Thoracic aorta (tissue), 2 donors: ENCODE results near the gene SLC35A5. TPM values are rescaled to one million over a fixed set of nuclear protein-coding genes. Genes with fewer than 3 reads are reported as not detected.
"Not testable (repeated sequence)": the region's sequence is repeated elsewhere in the genome, so short reads cannot be mapped to it uniquely, and the experiment has no call there.

Source experiments
- ATAC-seq: fragments of 150-250 bp; one replicate; pipeline ENCODE4 v1.8.0; 2017; ENCODE audit warnings: low read depth; ENCODE audit not compliant: insufficient number of reproducible peaks, low FRiP score
- DNase-seq: peaks from one replicate; pipeline ENCODE4 v3.0.0-alpha.2; 2020; ENCODE audit warnings: low spot score
- H3K27ac ChIP-seq, 2 donors: fragments of 200-600 bp; sonication (generic); 1 replicate in 1 of 2; 2 replicates in 1 of 2; pipeline ENCODE4 v1.5.1; 2016; ENCODE audit warnings: mild to moderate bottlenecking in 2 of 2, moderate library complexity in 2 of 2
- H3K27me3 ChIP-seq: fragments of 200-600 bp; sonication (generic); replicated peaks from 2 replicates; pipeline ENCODE4 v1.6.0; 2016; ENCODE audit warnings: mild to moderate bottlenecking; ENCODE audit not compliant: insufficient read depth
- H3K36me3 ChIP-seq: fragments of 200-600 bp; sonication (generic); one replicate; pipeline ENCODE4 v1.5.1; 2016
- H3K4me1 ChIP-seq, 2 donors: fragments of 200-600 bp; sonication (generic); 1 replicate in 1 of 2; 2 replicates in 1 of 2; pipeline versions ENCODE4 v1.5.1 to v1.6.0; 2016; ENCODE audit warnings: low read depth in 2 of 2, mild to moderate bottlenecking in 1 of 2; ENCODE audit not compliant: control insufficient read depth in 1 of 2
- H3K4me3 ChIP-seq: fragments of 200-600 bp; sonication (generic); 2 replicates; pipeline ENCODE4 v1.5.1; 2016; ENCODE audit warnings: mild to moderate bottlenecking
- H3K9me3 ChIP-seq: fragments of 200-600 bp; sonication (generic); 2 replicates; pipeline ENCODE4 v1.5.1; 2016
- total RNA-seq, 2 donors: library from RNA; depleted of rRNA; stranded (reverse); fragments of >200 nt; gene quantifications; one replicate each; pipeline versions ENCODE4 v1.1.0 to v1.2.3, GENCODE V29; 2016
- TF ChIP-seq, protein P1 (sequence below): fragments of 200-600 bp; sonication (generic); IDR thresholded peaks from one replicate; pipeline ENCODE4 v1.5.1; 2019; ENCODE audit warnings: antibody characterized with exemption

SLC35A5 gene, protein sequence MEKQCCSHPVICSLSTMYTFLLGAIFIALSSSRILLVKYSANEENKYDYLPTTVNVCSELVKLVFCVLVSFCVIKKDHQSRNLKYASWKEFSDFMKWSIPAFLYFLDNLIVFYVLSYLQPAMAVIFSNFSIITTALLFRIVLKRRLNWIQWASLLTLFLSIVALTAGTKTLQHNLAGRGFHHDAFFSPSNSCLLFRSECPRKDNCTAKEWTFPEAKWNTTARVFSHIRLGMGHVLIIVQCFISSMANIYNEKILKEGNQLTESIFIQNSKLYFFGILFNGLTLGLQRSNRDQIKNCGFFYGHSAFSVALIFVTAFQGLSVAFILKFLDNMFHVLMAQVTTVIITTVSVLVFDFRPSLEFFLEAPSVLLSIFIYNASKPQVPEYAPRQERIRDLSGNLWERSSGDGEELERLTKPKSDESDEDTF
- total RNA-seq: 10 to 100 TPM; 17.5 to 45.9 TPM

DNA sequence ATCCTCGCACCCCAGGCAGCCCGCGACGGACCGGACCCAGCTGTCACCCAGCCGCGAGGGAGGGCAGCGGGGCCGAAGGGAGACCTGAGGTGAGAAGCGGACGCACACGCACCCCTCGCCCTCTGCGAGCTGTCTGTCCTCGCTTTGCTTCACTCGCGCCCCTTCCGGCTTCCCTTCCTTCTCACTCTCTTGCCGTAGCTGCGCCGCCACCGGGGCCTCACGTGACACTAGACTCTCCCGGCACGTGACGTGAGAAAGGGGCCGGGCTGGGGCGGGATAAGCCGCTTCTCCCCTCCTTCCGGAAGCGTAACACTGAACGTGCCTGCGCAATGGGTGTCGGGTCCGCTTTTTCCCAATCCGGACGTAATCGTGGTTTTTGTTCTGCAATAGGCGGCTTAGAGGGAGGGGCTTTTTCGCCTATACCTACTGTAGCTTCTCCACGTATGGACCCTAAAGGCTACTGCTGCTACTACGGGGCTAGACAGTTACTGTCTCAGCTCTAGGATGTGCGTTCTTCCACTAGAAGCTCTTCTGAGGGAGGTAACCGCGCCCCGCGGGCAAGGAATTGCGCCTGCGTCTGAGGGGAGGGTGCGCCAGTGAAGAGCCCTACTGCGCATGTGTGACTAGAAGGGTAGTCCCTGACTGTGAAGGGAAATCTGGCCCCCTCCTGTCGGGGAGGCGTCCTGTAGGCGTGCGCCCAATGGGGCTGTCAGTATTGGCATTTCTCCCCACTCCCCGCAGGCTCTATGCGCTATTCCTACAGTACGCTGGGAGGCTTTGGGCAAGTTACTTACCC, at the start of gene SLC35A5, which contains the start of gene ATG3:
SLC35A5 (plus strand) TSS at position 312 of the 796 bp plus-strand sequence. CDS start 1,359 bp downstream, outside the sequence.
ATG3 (minus strand) TSS at position 229 of the 796 bp plus-strand sequence. CDS start 434 bp downstream, outside the sequence.
- ATAC-seq (peak; percentile 98), DNase-seq (peak; percentile 95)
- H3K27ac ChIP-seq: peak within 1 kb of the TSS; percentile 91 to 96
- peaks cover 4% of the 10 kb centered on the region for H3K36me3 ChIP-seq
- TF ChIP-seq, protein P1, sequence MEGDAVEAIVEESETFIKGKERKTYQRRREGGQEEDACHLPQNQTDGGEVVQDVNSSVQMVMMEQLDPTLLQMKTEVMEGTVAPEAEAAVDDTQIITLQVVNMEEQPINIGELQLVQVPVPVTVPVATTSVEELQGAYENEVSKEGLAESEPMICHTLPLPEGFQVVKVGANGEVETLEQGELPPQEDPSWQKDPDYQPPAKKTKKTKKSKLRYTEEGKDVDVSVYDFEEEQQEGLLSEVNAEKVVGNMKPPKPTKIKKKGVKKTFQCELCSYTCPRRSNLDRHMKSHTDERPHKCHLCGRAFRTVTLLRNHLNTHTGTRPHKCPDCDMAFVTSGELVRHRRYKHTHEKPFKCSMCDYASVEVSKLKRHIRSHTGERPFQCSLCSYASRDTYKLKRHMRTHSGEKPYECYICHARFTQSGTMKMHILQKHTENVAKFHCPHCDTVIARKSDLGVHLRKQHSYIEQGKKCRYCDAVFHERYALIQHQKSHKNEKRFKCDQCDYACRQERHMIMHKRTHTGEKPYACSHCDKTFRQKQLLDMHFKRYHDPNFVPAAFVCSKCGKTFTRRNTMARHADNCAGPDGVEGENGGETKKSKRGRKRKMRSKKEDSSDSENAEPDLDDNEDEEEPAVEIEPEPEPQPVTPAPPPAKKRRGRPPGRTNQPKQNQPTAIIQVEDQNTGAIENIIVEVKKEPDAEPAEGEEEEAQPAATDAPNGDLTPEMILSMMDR: no peak
- peaks cover 17 to 42% of the 10 kb centered on the region in 2 donors for H3K4me1 ChIP-seq
- no peaks in the 10 kb centered on the region for H3K27me3 ChIP-seq
- H3K4me3 ChIP-seq: peak within 1 kb of the TSS; percentile 96
- no peaks in the 10 kb centered on the region for H3K9me3 ChIP-seq

DNA sequence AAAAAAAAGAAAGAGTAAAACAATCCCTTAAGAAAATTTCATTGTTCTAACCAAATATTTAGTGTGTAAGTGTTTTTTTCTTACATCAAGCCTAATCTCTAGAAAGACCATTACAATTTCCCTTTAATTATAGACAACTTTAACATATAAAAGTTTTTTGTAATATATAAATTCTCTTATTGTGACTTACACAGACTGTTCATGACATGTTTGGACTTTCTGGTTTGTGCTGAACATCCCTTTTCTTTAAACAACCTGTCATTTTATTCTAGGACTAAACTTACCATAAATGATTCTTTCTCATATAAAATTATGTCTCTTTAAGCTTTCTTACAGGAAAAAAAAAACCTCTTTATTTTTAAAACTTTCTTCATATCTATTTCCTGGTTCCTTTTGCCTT, 49.5 kb upstream of the SLC35A5 start:
- TF ChIP-seq, protein P1: no peak
- DNase-seq: no peak
- no peaks in the 10 kb centered on the region for H3K27me3 ChIP-seq
- no peaks in the 10 kb centered on the region for H3K9me3 ChIP-seq
- H3K27ac ChIP-seq: peak overlapping the region in 1 of 2 donors; percentile 64
- H3K36me3 ChIP-seq: no peaks in the 10 kb centered on the region
- no peak for ATAC-seq
- peaks cover 12 to 21% of the 10 kb centered on the region in 2 donors for H3K4me1 ChIP-seq
- no peak overlapping the region for H3K4me3 ChIP-seq

DNA sequence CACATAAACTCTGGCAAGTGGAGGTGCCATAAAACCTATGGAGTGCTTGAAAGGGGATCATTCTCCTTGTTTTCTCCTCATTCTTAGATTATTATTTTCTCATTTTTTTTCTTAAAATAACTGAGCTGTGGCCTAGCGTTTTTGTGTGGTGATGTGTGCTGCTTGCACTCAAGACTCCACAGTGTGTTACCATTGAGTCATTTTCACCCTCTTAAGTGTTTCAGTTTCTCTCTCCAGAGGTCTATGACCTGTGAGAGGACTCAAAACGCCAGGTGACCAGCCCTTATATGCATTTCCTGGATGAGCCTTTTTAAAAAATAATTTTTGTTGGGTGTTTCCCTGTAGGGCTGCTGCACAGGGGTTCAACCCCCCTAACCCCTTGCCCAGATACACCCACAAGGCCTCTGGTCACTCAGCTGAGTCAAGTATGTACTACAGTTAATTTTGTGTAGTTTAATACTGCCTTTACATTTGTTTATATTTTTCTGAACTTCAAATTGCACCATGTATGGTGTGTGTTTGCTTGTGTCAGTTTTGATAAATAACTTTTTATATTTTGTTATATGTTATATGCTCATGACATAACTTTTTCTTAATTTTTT, 47.2 kb upstream of the SLC35A5 start:
- TF ChIP-seq, protein P1: no peak
- ATAC-seq: peak; percentile 21

DNA sequence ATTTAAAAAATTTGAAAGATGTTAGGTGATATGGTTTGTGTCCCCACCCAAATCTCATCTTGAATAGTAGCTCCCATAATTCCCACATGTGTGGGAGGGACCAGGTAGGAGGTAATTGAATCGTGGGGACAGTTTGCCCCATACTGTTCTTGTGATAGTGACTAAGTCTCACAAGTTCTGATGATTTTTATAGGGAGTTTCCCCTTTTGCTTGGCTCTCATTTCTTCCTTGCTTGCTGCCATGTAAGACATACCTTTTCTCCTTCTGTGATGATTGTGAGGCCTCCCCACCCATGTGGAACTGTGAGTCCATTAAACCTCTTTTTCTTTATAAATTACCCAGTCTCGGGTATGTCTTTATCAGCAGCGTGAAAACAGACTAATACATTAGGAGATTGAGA, 42.9 kb upstream of the SLC35A5 start:
- not testable (repeated sequence) for H3K4me1 ChIP-seq, DNase-seq, H3K36me3 ChIP-seq, H3K27me3 ChIP-seq, H3K4me3 ChIP-seq, H3K27ac ChIP-seq, H3K9me3 ChIP-seq
- peak; percentile 4 for ATAC-seq

More for the DNA sequence above, 47.2 kb upstream of the SLC35A5 start:
- H3K36me3 ChIP-seq: no peaks in the 10 kb centered on the region
- peak overlapping the region in 1 of 2 donors; percentile 34 for H3K27ac ChIP-seq
- H3K4me3 ChIP-seq: no peak overlapping the region
- DNase-seq: no peak
- H3K27me3 ChIP-seq: no peaks in the 10 kb centered on the region
- H3K4me1 ChIP-seq: peaks cover 3 to 5% of the 10 kb centered on the region in 2 donors
- H3K9me3 ChIP-seq: no peaks in the 10 kb centered on the region

DNA sequence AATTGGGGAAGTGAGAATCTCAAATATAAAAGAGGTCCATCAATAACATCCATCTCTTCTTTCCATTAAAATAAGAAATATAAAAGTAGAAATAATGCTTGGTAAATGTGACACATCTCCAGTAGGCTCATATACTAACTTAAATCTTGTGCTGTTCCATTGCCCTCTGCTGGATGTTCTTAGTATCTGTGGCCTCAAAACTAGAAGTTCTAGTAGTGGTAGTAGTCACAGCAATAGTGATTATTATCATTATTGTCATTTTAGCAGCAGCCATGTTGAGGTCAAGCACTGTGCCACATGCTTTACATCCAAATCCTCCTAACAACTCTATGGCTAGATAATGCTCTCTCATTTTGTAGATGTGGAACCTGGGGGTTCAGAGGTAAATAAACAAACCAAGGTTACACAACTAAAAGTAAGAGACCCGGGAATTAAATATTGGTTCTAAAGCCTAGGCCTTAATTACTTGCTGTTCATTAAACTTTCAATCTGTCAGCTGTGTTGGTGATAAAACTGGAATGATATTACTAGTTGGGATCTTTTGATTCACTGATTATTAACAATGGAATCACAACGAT, 42.3 kb upstream of the SLC35A5 start:
- DNase-seq (no peak), ATAC-seq (peak; percentile 50)
- no peaks in the 10 kb centered on the region for H3K4me1 ChIP-seq
- no peak overlapping the region for H3K27ac ChIP-seq
- H3K36me3 ChIP-seq: no peaks in the 10 kb centered on the region
- H3K9me3 ChIP-seq: no peaks in the 10 kb centered on the region
- H3K27me3 ChIP-seq: no peaks in the 10 kb centered on the region
- no peak overlapping the region for H3K4me3 ChIP-seq
- TF ChIP-seq, protein P1: peak; percentile 86

DNA sequence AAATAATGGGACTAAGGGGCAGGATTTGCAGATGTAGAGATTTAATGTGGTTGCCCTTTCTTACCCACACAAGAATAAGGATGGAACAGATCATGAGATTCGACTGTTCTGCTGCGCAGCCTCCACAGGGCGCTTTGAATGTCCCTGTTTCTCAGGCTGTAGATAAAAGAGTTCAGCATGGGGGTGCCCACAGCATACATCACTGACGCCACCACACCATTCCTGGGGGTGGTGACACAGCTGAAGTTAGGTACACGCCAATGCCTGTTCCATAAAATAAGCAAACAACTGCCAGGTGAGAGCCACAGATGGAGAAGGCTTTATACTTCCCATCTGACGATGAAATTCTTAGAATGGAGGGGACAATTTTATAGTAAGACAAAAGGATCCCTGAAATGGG, 37.7 kb upstream of the SLC35A5 start:
- H3K27me3 ChIP-seq, ATAC-seq, H3K27ac ChIP-seq, H3K9me3 ChIP-seq, DNase-seq, H3K4me3 ChIP-seq, H3K4me1 ChIP-seq, H3K36me3 ChIP-seq: not testable (repeated sequence)
